ENCODE data around the gene ATMIN.
A peak's percentile ranks its signal among the peaks of the same experiment; 100 is the strongest.

ATMIN gene

GRCh38 chr16:81014672-81015071, 21.0 kb upstream of the ATMIN start:
- DNase-seq (ENCODE audit: low read depth) = no peak
- no peak overlapping the region for H3K4me3 ChIP-seq (ENCODE audit: control insufficient read depth, low read depth, low read length)
- no peak for TF ChIP-seq CTCF (conservative IDR thresholded peaks at IDR 0.05; ENCODE audit: control insufficient read depth, insufficient read depth, low read depth, low read length)

GRCh38 chr16:81018496-81018895, 17.1 kb upstream of the ATMIN start:
- DNase-seq (ENCODE audit: low read depth) = no peak
- H3K4me3 ChIP-seq (ENCODE audit: control insufficient read depth, low read depth, low read length) = no peak overlapping the region
- no peak for TF ChIP-seq CTCF (conservative IDR thresholded peaks at IDR 0.05; ENCODE audit: control insufficient read depth, insufficient read depth, low read depth, low read length)

- no peak overlapping the region for H3K4me3 ChIP-seq (ENCODE audit: control insufficient read depth, low read depth, low read length)
- no peak for DNase-seq (ENCODE audit: low read depth)
- TF ChIP-seq CTCF (conservative IDR thresholded peaks at IDR 0.05; ENCODE audit: control insufficient read depth, insufficient read depth, low read depth, low read length) = no peak
Observed at GRCh38 chr16:81026429-81026828, 9.2 kb upstream of the ATMIN start.

DNA sequence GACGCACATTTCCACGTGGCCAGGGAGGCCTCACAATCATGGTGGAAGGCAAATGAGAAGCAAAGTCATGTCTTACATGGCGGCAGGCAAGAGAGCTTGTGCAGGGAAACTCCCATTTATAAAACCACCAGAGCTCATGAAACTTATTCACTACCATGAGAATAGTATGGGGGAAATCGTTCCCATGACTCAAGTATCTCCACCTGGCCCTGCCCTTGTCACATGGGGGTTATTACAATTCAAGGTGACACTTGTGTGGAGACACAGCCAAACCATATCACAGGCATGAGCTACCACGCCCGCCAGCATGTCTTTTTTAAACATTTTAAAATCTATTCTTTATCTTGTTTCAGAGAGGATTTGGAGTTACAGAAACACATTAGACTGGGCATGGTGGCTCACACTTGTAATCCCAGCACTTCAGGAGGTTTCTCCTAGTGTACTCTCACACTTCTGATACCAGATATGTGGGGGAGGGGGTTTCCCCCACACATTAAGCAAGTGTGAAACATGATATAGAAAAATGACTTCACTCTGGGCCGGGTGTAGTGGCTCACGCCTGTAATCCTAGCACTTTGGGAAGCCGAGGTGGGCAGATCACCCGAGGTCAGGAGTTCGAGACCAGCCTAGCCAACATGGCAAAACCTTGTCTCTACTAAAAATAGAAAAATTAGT, 5.6 kb upstream of the ATMIN start:
- DNase-seq (ENCODE audit: low read depth) = no peak
- TF ChIP-seq CTCF (conservative IDR thresholded peaks at IDR 0.05; ENCODE audit: control insufficient read depth, insufficient read depth, low read depth, low read length) = no peak
- no peak overlapping the region for H3K4me3 ChIP-seq (ENCODE audit: control insufficient read depth, low read depth, low read length)

DNA sequence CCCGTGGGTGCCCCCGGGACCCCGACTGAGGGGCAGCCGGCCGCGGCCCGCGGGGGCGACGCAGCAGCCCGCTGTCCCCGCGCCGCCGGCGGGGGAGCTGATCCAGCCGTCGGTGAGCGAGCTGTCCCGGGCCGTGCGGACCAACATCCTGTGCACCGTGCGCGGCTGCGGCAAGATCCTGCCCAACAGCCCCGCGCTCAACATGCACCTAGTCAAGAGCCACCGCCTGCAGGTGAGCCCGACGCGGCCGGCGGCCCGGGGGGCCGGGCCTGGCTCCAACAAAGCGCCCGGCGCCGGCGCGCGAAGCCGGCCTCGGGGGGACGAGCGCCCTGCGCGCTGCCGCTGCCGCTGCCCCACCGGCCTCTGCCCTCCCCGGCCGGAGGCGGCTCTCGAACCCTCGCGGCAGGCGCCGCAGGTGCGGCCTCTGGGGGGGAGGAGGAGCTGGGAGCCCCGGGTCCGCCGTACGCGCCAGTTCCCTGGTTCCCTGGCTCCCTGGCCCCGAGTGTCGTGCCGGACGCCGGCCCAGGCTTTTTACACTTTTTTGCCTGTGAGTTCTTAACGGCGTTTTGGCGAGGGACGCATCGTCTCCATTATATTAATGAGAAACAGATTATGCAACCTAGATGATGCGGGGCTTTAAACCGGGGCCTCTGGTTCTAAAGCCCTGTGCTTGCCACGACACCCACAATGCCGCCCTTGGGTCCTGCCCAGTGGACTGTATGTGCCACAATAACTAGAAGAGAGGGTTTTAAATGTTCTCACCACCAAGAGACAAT, 521 bp downstream of the ATMIN start:
- TF ChIP-seq CTCF (conservative IDR thresholded peaks at IDR 0.05; ENCODE audit: control insufficient read depth, insufficient read depth, low read depth, low read length) = no peak
- peak; percentile 19 for DNase-seq (ENCODE audit: low read depth)

DNA sequence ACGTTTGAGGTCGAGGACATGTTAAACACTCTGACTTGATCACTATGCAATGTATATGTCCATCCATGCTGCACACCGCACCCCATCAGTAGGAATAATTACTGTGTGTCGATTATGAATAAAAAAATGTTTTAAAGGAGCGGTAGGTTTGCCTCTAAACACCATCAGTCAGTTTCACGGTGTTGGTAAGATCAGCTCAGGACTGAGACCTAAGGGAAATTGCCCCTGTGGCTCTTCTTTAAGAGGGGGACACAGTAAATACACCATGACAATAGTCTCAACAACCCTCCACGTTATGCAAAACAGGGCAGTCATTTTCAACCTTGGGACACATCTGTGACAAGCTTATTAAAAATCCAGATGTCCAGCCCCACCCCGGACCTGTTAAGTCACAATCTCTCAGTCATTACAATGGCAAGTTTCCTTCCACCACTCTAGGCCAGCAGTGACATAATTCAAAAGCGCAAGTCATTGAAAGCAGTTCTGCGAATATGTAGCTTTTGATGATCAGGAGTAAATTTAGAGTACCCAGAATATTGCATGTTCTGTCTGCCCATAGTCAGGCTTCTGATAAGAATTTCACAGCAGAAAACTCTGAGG, 1.2 kb downstream of the ATMIN start:
- no peak for TF ChIP-seq CTCF (conservative IDR thresholded peaks at IDR 0.05; ENCODE audit: control insufficient read depth, insufficient read depth, low read depth, low read length)
- H3K4me3 ChIP-seq (ENCODE audit: control insufficient read depth, low read depth, low read length) = peak overlapping the region; percentile 65
- DNase-seq (ENCODE audit: low read depth) = peak; percentile 24

More for the DNA sequence above, 521 bp downstream of the ATMIN start:
- peak overlapping the region; percentile 65 for H3K4me3 ChIP-seq (ENCODE audit: control insufficient read depth, low read depth, low read length)
